ENCODE measurements around the gene TBL3. TPM values are rescaled to one million over a fixed set of nuclear protein-coding genes. Genes with fewer than 3 reads are reported as not detected.
A peak's percentile ranks its signal among the peaks of the same experiment; 100 is the strongest.

Gene TBL3
- total and polyA plus RNA-seq, 9 of the 15 experiments (the other 6 are each of a cell fraction or from before 2014, with no cell fraction given): 0.97 to 117 (median 24.5) TPM

DNA sequence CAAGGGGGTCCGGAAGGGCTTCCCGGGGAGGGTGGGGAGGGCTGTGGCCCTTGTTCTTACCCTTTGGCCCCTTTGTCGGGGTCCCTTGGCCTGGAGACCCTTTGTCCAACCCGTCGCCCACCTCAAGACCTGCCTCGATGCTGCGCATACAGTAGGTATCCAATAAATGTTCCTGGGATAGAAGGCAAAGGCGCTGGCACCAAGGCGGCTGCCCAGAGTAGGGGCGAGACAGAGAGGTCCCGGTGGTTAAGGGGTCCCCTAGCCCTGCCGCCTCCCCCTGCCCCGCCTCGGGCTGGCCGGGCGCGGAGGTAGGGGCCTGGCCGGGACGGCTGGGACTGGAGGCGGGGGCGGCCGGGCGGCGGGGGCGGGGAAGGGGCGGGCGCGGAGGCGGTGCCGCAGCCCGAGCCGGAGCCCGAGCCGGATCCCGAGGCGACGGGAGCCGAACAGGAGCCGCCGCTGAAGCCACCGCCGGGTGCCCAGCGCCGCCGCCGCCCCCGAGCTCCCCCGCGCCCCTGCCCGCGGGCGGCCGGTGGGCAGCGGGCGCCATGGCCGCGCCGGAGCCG is 54.7 kb downstream of the TBL3 start, which contains the start of gene NHERF2:
Gene NHERF2 (plus strand): TSS at position 442 of the 563 bp plus-strand sequence. CDS start 104 bp downstream, at position 546.
- ATAC-seq: peak; percentile 34
- no peaks in the 10 kb centered on the region for H3K9me3 ChIP-seq (replicated peaks; ENCODE audit: control insufficient read depth, insufficient read depth, low read depth, low read length)
- in situ Hi-C loops (cut with MboI) (no loop called here), intact Hi-C loops (cut with micrococcal nuclease) (no loop called here)
- peak within 1 kb of the TSS; percentile 88 for H2AFZ ChIP-seq (ENCODE audit: low read depth, low read length)
- peak; percentile 59 to 86 (median 84) for DNase-seq (ENCODE audit: extremely low read depth in 1 of 4, low spot score in 3 of 4)
- FAIRE-seq: no peak
- peak within 1 kb of the TSS; percentile 61 for H3K4me3 ChIP-seq
- peak within 1 kb of the TSS; percentile 93 for H3K4me2 ChIP-seq (ENCODE audit: insufficient read depth, low read length)
- peaks cover 3% of the 10 kb centered on the region for H3K9me1 ChIP-seq (ENCODE audit: control insufficient read depth, insufficient read depth, low read length)
- H3K4me1 ChIP-seq (replicated peaks in 1 of 2; ENCODE audit: control insufficient read depth in 2 of 2, insufficient read depth in 2 of 2, low read length in 2 of 2): peaks cover 23 to 84% of the 10 kb centered on the region in 2 experiments; a peak in 4 of 5 replicates
- H3K36me3 ChIP-seq (ENCODE audit: control insufficient read depth, insufficient read depth, low read length): peaks cover 7% of the 10 kb centered on the region; the same call in 1 of the 3 replicates
- 23% methylated on average over 8 of the region's 59 CpGs for WGBS (ENCODE audit: insufficient coverage, low coverage, missing lambda C conversion rate)
- H3K79me2 ChIP-seq (ENCODE audit: control insufficient read depth, insufficient read depth, low read length): peaks cover 16% of the 10 kb centered on the region
- 0 out of 2 replicates have a peak, but pooled peaks cover 7% of the 10 kb centered on the region for H4K20me1 ChIP-seq (replicated peaks; ENCODE audit: control insufficient read depth, insufficient read depth, low read length)
- ChIA-PET POLR2A (interaction anchor here (1.0 to 1.3 kb wide), 2 partner anchors 126 to 129 kb away, joined by 6 to 14 read pairs; partner anchors contain the start of gene TRAF7), CTCF (ENCODE audit: low intra/inter-chr PET ratio) (no interaction called here)
- peak within 1 kb of the TSS; percentile 46 to 86 for H3K9ac ChIP-seq (ENCODE audit: insufficient read depth in 1 of 2, low read depth in 2 of 2, low read length in 2 of 2)
- no peaks in the 10 kb centered on the region for H3K27me3 ChIP-seq (ENCODE audit: control insufficient read depth in 2 of 2, insufficient read depth in 2 of 2, low read length in 2 of 2)
- H3K27ac ChIP-seq (ENCODE audit: extremely low read depth, low read depth, low read length): peak within 1 kb of the TSS; percentile 56; the same call in 1 of the 3 replicates
- no TSS peak for BruUV-seq (replicated peaks)
- TF ChIP-seq EGR1 (conservative IDR thresholded peaks at IDR 0.05) (peak; percentile 76), ZFX (CRISPR knock-in tag; IDR thresholded peaks at IDR 0.05) (peak; percentile 29; the same call in 1 of the 2 replicates), HES1 (IDR thresholded peaks at IDR 0.05; ENCODE audit: low read depth) (no peak), SMARCA4 (IDR thresholded peaks at IDR 0.05) (no peak), MTA3 (IDR thresholded peaks at IDR 0.05; ENCODE audit: borderline replicate concordance) (no peak), SMAD4 (CRISPR knock-in tag; conservative IDR thresholded peaks at IDR 0.05) (no peak), ZSCAN32 (CRISPR knock-in tag; IDR thresholded peaks at IDR 0.05) (no peak), PRMT5 (CRISPR knock-in tag; IDR thresholded peaks at IDR 0.05) (no peak), ZKSCAN8 (CRISPR knock-in tag; IDR thresholded peaks at IDR 0.05) (peak; percentile 98), FOXK2 (conservative IDR thresholded peaks at IDR 0.05 in 1 of 2, IDR thresholded peaks at IDR 0.05 in 1 of 2; ENCODE audit: low read depth in 2 of 2) (no peak), HDAC8 (tag; IDR thresholded peaks at IDR 0.05) (no peak), ZNF445 (CRISPR knock-in tag; IDR thresholded peaks at IDR 0.05; ENCODE audit: low read depth) (no peak), POLR2B (IDR thresholded peaks at IDR 0.05; ENCODE audit: low read depth, partially characterized antibody) (no peak), NFRKB (IDR thresholded peaks at IDR 0.05; ENCODE audit: low read depth) (no peak), DACH1 (IDR thresholded peaks at IDR 0.05; ENCODE audit: partially characterized antibody) (no peak), POLR2AphosphoS5 (IDR thresholded peaks at IDR 0.05; ENCODE audit: control insufficient read depth, insufficient read depth, low read depth, low read length) (no peak), HNRNPL (IDR thresholded peaks at IDR 0.05; ENCODE audit: low read depth, low read length) (no peak)
- TF ChIP-seq, protein P1, sequence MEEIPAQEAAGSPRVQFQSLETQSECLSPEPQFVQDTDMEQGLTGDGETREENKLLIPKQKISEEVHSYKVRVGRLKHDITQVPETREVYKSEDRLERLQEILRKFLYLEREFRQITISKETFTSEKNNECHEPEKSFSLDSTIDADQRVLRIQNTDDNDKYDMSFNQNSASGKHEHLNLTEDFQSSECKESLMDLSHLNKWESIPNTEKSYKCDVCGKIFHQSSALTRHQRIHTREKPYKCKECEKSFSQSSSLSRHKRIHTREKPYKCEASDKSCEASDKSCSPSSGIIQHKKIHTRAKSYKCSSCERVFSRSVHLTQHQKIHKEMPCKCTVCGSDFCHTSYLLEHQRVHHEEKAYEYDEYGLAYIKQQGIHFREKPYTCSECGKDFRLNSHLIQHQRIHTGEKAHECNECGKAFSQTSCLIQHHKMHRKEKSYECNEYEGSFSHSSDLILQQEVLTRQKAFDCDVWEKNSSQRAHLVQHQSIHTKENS (CRISPR knock-in tag; IDR thresholded peaks at IDR 0.05): no peak
